ENCODE results near the gene DAPK1.

The DAPK1 gene

DNA sequence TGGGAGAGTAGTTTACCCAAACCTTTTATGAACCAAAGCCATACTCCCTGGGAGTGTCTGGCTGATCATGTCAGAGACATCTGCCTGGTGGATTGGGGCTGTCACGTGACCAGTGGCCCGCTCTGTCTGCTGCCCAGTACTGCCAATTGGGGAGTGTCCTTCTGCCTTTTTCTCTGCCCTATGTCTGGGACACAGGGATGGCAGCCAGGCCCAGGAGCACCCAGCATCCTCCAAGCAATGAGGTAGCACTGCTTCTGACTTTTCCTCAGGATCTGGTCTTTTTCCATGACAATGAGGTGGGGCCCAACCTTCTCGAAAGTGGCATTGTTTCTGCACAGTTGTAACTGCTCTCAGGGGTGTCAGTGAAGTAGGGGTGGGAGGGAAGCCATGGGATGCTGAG, 21.8 kb downstream of the DAPK1 start:
- DNase-seq, result no peak

DNA sequence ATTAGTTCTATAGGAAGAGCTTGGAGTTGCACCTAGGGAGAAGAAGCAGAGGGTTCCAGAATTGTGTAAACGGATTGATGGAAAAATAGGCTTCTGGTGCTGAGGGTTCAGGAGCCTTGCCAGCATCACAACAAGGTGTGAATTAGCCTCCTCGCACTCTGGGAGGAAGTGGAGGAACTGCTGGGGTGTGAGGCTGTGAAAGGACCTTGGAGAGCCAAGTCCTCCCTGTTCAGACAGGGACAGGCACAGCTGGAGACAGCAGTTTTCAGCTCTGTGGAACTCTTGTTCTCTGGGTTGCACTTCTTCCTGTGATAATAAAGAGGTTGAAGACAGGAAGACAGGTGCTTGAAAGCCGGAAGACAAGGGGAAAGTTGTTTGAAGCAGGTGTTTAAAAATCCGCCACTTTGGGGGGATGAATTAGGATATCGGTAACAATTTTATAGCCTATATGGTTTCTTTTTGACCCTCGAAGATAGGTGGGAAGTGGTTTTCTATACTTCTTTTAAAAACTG, 22.6 kb downstream of the DAPK1 start:
- DNase-seq, result no peak

DNA sequence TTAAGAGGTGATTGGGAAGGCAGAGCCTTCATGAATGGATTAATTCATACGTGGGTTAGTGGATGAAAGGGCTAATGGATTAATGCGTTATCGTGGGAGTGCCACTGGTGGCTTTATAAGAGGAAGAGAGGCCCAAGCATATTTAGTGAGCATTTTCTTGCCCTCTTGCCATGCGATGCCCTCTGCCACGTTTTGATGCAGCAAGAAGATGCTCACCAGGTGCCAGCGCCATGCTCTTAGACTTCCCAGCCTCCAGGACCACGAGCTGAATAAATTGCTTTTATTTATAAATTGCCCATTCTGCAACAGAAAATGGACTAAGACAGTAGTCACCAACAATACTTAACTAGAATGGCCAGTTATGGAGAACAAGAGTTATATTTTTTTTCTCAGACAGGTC, 24.2 kb downstream of the DAPK1 start:
- no peak for DNase-seq

DNA sequence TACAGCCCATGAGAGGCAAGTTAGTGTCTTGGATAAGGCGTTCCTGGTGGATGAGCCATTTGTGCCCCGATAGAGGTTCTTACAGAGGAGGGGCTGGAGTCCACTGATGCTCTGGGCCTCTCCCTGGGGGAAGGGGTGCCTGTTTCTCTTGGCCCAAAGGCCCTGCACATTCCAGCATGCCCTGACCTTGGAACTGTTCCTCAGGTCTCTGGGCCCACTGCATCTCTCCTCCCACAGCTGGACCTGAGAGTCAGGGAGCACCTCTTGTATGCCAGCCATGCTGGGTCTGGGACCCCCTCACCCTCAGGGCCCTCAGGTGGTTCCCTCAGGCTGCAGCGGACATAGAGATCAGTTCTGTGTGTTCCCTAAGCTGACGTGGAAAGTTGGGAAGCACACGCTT, 26.4 kb downstream of the DAPK1 start:
- no peak for DNase-seq

DNA sequence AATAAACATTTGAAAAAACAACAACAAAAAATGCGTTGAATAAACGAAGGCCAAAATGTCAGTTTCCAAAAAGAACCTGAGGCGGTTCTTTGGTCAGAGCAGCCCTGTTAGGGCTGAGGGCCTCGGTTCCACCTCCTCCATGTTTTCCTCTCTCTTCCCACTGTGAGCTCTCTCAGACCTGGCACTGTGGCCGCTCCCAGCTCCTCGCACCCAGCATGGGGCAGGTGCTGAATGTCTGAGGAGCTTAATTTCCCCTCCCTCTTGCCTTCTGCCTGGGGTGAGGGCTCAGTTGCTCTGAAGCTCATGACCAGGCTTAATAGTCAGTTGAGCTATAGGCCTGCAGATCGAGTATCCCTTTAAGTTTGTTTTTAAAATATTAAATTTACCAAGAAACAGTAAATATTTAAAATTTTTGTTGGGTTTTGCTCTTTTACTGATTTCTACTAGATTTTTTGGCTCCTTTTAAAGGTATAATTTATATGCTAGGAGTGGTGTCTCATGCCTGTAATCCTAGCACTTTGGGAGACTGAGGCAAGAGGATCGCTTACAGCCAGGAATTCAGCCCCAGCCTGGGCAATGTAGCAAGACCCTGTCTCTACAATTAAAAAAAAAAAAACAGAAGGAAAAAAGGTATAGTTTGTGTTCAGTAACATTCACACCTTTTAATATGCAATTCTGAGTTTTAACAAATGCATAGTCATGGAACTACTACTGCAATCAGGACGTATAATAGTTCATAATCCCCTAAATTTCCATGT, 28.1 kb downstream of the DAPK1 start:
- no peak for DNase-seq

DNA sequence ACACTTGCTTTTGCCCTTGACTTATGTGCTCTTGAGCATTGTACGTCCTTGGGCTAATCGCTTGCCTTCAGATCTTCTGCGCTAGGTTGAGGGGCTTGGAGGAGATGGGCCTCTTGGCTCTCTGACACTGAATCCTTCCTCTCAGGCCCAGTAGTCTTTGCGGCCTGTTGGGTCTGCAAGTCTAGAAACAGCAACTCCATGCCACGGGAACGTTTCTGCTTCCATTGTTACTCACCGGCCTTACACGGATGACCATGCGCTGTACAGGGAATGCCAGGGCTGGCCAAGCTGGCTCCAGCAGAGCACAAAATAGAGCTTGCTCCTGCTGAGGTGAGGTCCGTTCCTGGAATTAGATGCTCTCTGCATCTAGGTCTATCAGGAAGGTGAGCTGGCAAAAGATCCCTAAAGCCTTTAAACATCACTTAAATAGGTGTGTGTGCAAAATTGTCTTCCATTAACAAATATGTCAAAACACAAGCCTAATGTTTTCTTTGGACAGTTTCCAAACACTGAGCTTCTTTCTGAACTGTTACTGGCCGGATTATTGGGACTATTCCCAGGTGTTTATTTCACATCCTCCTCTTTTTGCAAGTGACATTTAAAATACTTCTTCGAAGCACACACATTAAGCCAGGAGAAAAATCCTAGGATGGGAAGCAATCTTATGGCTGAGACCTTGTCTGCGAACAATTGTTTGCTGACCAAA, 29.7 kb downstream of the DAPK1 start:
- peak; percentile 41 for DNase-seq

DNA sequence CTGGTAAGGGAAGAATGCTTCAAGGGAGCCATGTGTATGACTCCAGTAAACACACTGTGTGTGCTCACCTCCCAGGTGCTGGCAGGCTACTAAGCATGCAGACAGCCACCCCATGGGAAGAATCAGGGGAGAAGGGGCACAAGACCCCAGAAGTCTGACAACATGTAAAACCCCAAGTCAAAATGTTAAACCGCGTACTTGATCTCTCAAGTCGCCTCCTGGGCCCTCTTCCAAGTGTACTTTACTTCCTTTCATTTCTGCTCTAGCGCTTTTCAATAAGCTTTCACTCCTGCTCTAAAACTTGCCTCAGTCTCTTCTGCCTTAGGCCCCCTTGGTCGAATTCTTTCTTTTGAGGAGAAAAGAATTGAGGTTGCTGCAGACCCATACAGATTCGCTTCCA, 31.3 kb downstream of the DAPK1 start:
- DNase-seq, result no peak

DNA sequence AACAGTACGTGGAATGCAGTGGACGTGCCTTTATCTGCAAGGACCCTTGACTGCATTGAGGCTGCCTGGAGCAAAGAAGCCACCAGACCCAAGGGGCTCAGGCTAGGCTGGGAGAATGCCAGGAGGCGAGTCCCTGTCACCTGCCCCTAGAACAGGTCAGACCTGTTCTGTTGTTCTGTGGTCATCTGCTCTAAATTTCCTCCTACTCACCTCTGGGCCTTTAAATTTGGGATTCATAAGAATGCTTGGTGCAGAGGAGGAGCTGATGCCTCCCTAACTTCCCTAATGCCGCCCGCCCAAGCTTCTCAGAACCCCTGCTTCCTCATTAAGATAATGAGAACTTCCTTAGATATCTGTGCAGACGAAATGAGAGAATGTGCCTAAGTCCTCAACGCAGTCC, 32.0 kb downstream of the DAPK1 start:
- DNase-seq, result no peak

DNA sequence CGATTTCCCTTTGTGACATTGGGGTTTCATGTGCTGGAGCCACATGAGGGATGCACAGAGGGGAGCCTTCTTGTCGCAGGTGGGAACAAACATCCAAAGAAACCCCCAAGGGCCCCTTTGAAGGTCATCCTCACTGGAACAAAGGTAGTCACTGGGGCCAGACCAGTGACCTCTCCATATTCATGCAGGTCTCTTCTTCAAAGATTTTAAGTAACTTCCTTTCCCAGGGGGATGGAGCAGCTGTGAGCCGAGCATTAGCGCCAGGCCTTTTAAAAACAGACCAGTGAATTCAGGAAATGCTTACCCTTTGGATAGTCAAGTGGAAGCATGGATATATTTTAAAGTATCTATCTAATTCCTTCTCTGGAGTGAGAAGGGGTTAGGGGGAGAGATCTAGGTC, 33.0 kb downstream of the DAPK1 start:
- no peak for DNase-seq

DNA sequence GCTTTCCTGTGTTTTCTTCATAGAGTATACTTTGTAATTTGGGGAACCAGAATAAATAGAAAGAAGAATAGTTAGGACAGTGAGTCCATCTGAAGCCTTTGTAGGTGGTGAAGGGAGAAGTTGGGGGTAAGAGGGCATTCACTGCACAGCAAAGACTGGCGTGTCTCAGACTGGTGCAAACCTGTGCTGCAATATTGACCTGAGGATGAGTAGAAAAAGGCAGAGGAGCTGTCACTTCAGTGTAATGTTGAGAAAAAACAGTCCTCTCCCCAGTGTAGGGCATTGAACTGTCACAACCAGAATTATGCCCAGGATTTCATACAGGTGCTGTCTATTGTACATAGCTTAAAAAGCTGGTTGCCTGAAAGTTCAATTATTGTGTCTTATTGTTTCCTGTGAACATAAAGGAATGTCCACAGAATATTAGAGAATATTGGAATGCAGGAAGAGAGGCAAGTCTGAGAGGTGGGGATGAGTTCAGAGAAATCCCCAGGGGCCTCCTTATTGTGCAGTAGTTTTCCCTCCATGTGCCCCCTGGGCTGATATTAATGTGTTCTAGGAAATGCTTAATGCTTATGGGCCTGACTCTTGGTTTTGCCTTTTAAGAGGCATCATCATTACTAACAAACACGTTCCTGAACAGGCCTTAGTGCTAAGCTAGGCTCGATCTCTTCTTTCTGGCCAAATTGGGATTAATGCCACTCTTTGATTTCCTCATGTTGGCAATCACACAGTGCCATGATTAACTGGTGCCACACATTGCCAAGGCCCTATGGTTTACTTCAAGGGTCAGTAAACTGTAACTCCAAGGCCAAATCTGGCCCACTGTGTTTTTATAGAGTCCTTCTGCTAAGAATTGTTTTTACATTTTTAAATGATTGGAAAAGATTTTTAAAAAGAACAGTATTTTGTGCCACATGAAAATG, 34.0 kb downstream of the DAPK1 start:
- no peak for DNase-seq

DNA sequence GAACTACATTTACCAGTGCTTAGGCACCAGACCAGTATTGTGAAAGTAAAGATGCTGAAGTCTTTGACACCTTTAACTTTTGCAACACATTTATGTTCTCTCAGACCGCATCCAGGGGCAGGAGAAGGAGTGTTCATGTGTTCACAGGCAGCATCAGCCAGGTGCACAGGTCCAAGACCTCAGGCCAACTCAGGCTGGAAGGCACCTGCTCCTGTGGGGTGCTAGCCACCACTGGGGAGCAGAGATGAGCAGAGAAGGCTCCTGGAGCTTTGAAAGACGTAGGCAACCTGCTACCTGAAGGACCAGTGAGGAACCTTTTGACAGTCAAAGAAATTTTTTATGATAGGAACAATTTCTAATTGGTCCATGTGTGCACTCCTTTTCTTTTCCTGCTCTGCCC, 35.6 kb downstream of the DAPK1 start:
- DNase-seq, result no peak

DNA sequence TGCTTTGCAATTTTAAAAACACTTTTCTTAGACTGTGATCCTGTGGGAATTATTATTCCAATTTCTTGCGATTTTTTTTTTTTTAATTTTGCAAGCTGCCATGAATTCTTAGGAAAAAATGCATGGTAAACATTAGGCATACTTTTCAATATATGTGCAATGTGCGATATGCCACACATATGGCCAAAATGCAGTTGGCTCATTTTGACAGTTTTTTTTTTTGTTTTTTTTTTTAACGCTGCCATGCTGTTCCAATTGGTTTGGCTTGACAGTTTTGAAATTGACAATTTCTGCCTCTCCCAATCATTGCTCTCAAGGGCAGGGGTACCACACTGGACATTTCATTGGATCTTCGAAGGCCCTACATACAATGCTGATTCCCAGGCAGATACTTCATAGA, 36.4 kb downstream of the DAPK1 start:
- DNase-seq, result no peak

DNA sequence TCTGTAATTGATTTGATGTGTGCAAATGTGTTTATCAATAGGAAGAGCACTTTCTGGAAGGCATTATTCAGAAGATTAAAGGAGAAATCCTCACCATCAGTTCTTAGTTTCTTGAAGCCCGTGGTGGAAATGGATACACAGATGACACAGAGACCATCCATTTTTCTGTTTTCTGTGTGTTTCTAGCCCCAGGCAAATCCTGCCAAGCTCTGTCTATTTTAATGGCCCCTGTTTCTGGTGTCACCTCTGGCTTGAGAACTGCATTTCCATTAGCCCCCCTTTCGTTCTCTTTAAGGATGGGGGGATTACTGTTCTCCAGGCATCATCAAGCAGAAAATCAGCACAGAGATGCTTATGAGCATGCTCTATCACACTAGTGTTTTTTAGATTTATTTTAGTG, 37.3 kb downstream of the DAPK1 start:
- DNase-seq, result no peak

DNA sequence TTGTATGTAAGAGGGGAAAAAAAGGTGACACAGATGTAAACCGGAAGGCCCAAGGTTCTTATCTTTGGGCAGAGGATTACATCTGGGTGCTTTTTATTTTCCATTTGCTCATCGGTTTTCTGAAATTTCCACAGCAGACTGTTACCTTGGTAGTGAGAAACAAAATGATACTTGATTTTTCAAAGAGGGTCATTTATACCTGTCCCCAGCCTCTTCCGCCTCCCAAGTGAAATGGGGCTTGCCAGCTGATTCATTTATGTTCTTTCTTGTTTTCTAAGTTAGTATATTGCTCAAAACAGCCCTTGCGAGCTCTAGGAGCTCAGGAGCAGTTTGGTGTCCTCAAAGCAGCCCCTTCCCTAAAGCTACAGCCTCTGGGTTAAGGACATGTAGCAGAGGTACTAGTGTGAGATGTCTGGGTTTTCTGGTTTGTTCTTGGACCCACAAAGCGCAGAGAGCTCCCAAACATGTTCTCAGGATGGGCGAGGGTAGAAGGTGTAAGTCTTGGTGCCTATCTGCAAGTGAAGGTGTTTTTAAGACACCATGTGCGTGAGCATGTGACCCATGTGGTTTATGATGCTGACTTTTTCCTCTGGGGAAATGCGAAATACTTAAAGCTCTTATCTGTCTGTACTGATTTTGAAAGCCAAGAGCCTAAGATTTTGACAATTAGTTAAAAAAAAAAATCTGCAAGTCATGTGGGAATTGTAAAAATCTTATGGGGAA, 38.3 kb downstream of the DAPK1 start:
- DNase-seq, result no peak

DNA sequence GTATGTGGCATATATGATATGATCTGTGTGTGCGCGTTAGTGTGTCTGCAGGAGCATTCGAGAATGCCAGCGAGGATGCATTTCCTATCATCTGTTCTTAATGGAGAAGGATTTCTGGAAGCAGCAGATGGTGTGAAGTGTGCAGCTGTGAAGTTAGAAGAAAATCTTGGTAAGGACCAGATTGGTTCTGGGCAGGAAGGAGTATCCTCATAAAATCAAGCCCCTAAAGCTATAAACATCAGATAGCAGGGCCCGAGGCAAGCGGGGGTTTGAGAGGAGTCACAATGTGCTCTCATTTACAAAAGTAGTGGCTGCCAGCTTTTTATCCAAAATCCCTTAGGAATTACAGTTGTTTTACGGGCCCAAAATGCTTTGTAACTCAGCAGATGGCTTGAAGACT, 40.0 kb downstream of the DAPK1 start:
- DNase-seq, result no peak

DNA sequence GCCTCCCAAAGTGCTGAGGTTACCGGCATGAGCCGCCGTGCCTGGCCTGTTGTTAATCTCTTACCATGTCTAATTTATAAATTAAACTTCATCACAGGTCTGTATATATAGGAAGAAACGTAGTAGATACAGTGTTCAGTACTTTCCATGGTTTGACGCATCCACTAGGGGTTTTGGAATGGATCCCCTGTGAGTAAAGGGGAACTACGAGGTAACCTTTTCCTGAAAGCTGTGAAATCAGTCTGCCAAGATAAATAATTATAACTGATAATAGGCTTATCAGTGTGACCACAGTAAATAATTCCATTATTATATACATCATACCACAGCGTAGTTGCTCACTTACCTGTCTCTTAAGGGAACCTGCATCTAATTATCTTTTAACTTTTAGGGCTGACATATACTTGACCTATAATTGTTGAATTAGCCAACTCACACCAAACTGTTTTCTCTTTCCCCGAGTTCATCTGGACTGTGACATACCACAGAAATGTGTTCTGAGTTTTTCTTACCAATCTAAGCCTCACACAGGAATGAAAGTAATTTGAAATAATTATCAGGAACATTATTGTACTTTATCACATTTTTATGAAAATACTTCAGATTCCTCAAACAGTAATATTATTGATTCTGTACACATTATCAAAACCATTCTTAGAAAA, 42.9 kb downstream of the DAPK1 start:
- DNase-seq, result no peak

DNA sequence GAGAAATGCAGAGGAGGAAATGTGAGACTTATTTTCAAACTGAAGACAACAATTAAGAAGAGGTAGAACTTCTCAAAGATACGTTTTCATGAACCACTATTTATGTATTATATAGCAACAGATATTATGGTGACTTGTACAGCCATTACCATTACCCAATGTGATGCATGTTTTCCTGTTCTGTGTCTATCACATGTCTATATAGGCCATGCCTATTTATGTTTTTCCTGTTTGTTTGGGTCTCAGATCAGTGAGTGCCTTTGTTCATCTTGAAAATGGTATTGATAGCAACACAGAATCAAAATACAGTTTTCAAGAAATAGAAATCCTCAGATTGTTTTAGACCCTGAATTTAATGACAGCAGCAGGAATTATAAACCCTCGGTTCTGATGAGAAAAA, 44.0 kb downstream of the DAPK1 start:
- no peak for DNase-seq

DNA sequence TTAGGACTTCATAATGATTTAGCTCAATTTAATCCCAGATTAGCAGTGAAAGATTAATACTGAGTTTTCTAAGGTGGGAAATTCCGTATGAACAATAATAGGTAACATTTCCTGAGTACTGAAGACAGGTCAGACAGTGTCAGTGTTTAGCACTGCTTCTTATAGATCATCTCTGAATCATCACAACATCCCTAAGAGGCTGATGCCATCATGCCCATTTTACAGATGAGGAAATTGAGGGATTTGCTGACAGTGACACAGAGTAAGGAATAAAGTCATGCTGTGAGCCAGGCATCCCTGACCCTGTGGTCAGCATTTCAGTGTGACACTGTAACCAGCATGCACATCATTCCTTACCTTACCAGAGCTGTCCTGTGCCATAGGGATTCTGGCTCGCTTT, 44.5 kb downstream of the DAPK1 start:
- DNase-seq, result no peak

DNA sequence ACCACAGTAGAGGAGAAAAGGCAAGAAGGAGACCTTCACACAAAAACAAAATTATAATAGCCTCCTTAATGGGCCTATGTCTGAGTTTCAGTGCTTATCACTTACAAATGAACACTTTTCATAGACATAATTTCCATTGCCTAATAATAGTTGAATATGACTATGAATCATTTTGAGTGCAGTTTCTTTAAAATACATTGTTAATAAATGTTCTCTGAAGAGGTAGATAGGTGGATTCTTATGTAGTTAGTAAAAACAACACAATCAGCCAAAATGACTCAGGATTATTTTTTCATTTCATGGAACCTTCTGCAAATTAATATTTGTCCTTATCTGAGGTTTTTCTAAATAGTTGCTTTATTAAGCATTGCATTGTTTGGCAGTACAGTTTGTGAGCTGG, 45.6 kb downstream of the DAPK1 start:
- no peak for DNase-seq

DNA sequence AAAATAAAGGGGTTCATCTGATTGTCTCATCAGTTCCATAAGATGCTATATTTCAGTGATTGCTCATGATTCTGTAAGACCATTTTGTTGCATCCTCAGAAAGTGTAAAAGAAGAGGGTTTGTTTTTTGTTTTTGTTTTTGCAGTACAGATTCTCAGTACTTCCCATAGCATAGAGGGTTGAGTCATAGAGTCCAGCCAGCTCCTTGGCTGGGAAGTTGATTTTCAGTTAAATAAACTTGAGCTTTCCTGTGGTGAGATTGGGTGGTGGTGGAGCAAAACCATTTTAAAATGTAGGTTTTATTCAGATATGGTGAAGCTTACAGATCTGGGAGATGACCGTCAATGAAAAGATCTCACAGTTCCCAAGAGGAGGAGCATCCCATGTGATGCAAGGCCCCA, 48.2 kb downstream of the DAPK1 start:
- DNase-seq, result no peak

DNA sequence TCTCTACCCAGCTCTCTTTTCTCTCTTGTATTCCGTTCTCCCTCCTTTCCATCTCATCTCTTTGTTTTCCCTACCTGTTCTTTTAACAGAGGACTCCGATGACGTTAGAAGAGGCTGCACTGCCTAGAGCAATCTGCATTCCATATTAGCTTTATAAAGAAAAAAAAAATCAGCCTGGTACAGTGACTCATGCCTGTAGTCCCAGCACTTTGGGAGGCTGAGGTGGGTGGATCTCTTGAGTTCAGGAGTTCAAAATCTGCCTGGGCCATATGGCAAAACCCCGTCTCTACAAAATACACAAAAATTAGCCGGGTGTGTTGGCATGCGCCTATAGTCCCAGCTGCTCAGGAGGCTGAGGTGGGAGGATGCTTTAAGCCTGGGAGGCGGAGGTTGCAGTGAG, 49.0 kb downstream of the DAPK1 start:
- no peak for DNase-seq

DNA sequence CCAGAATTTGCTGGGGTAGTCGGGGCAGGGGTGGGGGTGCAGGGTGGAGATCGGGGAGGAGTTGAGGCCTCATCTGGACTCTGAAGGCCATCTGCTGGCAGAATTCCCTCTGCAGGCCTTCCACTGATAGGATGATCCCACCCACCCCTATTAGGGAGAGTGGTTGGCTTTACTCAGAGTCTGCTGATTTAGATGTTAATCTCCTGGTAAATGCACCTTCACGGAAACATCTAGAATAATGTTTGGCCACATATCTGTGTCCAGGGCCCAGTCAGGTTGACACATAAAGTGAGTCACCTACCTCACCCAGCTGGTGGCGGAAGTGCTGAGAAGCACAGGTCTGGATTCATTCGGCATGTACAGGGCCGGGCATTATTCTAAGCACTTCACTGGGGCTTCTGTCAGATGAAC, 50.0 kb downstream of the DAPK1 start:
- DNase-seq, result no peak
